ENCODE results near the gene MRPS5. TPM values are rescaled to one million over a fixed set of nuclear protein-coding genes. Genes with fewer than 3 reads are reported as not detected.
A peak's percentile ranks its signal among the peaks of the same experiment; 100 is the strongest.

The MRPS5 gene
- 126 TPM for polyA plus RNA-seq (2012; ENCODE audit: insufficient read length, low read depth)

- TF ChIP-seq POLR2AphosphoS5 (IDR thresholded peaks at IDR 0.05; ENCODE audit: low read depth, low read length): peak; percentile 78
- no peak for TF ChIP-seq SIN3A (IDR thresholded peaks at IDR 0.05; ENCODE audit: borderline replicate concordance, insufficient read depth, low read length)
- TF ChIP-seq REST (IDR thresholded peaks at IDR 0.05; ENCODE audit: insufficient read depth in 1 of 2, low read depth in 2 of 2, low read length in 2 of 2): 0 out of 4 replicates have a peak, but pooled peaks of 1 of the 2 experiments have one; percentile 6
- peak; percentile 92 for TF ChIP-seq FOXP2 (optimal IDR thresholded peaks at IDR 0.05; ENCODE audit: borderline replicate concordance, extremely low read depth, extremely low read length, insufficient read depth)
- TF ChIP-seq TAF1 (IDR thresholded peaks at IDR 0.05; ENCODE audit: borderline replicate concordance, insufficient read depth, low read length): peak; percentile 90
Measured at GRCh38 chr2:95121407-95122196, at the start of gene MRPS5. MRPS5 (minus strand) TSS chr2:95121808; CDS start chr2:95121791, 17 bp downstream.

- TF ChIP-seq TAF1 (IDR thresholded peaks at IDR 0.05; ENCODE audit: borderline replicate concordance, insufficient read depth, low read length) (no peak), REST (IDR thresholded peaks at IDR 0.05; ENCODE audit: insufficient read depth in 1 of 2, low read depth in 2 of 2, low read length in 2 of 2) (no peak), POLR2AphosphoS5 (IDR thresholded peaks at IDR 0.05; ENCODE audit: low read depth, low read length) (no peak), SIN3A (IDR thresholded peaks at IDR 0.05; ENCODE audit: borderline replicate concordance, insufficient read depth, low read length) (no peak), FOXP2 (optimal IDR thresholded peaks at IDR 0.05; ENCODE audit: borderline replicate concordance, extremely low read depth, extremely low read length, insufficient read depth) (no peak)
Measured at GRCh38 chr2:95166065-95166763, 44.6 kb upstream of the MRPS5 start.

- TF ChIP-seq FOXP2 (optimal IDR thresholded peaks at IDR 0.05; ENCODE audit: borderline replicate concordance, extremely low read depth, extremely low read length, insufficient read depth): peak; percentile 12
- peak; percentile 92 for TF ChIP-seq POLR2AphosphoS5 (IDR thresholded peaks at IDR 0.05; ENCODE audit: low read depth, low read length)
- TF ChIP-seq SIN3A (IDR thresholded peaks at IDR 0.05; ENCODE audit: borderline replicate concordance, insufficient read depth, low read length): no peak
- TF ChIP-seq REST (IDR thresholded peaks at IDR 0.05; ENCODE audit: insufficient read depth in 1 of 2, low read depth in 2 of 2, low read length in 2 of 2): 0 out of 4 replicates have a peak, but pooled peaks have one; percentile 8 to 15
- peak; percentile 87; the same call in 1 of the 2 replicates for TF ChIP-seq TAF1 (IDR thresholded peaks at IDR 0.05; ENCODE audit: borderline replicate concordance, insufficient read depth, low read length)
Measured at GRCh38 chr2:95165371-95166064, 43.9 kb upstream of the MRPS5 start, which contains the start of gene ZNF2. ZNF2 (plus strand) TSS chr2:95165809; CDS start chr2:95176227, 10,418 bp downstream.

- TF ChIP-seq SIN3A (IDR thresholded peaks at IDR 0.05; ENCODE audit: borderline replicate concordance, insufficient read depth, low read length) (no peak), TAF1 (IDR thresholded peaks at IDR 0.05; ENCODE audit: borderline replicate concordance, insufficient read depth, low read length) (no peak; the same call in 1 of the 2 replicates)
Measured at GRCh38 chr2:95165030-95165370, 43.4 kb upstream of the MRPS5 start.
